Psoas muscle (tissue), 8 donors: ENCODE measurements around the gene CARD19. TPM values are rescaled to one million over a fixed set of nuclear protein-coding genes. Genes with fewer than 3 reads are reported as not detected.

ENCODE experiments used
- ATAC-seq, 4 donors: fragments of 200-7000 bp; cut with Tn5 transposase; one replicate each; pipeline ENCODE4 v1.9.1; 2020; ENCODE audit warnings: moderate library complexity in 3 of 4, mild to moderate bottlenecking in 2 of 4
- DNase-seq, 2 donors: peaks; one replicate each; pipeline ENCODE4 v3.0.0-alpha.2; 2020
- H3K27ac ChIP-seq: fragments of 200-600 bp; one replicate; pipeline ENCODE4 v1.8.0; 2022
- H3K27me3 ChIP-seq, 3 donors: fragments of 200-600 bp in 1 of 3; one replicate each; pipeline versions ENCODE4 v1.6.1 to v1.8.0; 2013 to 2022; ENCODE audit warnings: low read length in 2 of 3, mild to moderate bottlenecking in 2 of 3, moderate library complexity in 1 of 3; ENCODE audit not compliant: insufficient read depth in 3 of 3
- H3K36me3 ChIP-seq, 2 donors: fragments of 200-600 bp in 1 of 2; one replicate each; pipeline versions ENCODE4 v1.6.1 to v1.8.0; 2013 to 2022; ENCODE audit warnings: low read depth in 1 of 2, mild to moderate bottlenecking in 1 of 2, moderate library complexity in 1 of 2; ENCODE audit not compliant: insufficient read depth in 1 of 2
- H3K4me1 ChIP-seq: fragments of 200-600 bp; one replicate; pipeline ENCODE4 v1.8.0; 2022
- H3K4me3 ChIP-seq: fragments of 200-600 bp; one replicate; pipeline ENCODE4 v1.8.0; 2022; ENCODE audit warnings: mild to moderate bottlenecking
- H3K9me3 ChIP-seq: fragments of 200-600 bp; one replicate; pipeline ENCODE4 v1.8.0; 2022
- WGBS, 3 donors: extraction: QIAGEN DNeasy Blood & Tissue Kit; methylation state at CpG; one replicate each; pipeline versions ENCODE4 v1.1.6 to v1.1.7; 2013; 5-methylcytosine and 5-hydroxymethylcytosine counted together
- intact Hi-C, 2 donors: fragments of 100-400 bp; cut with DNase I; formaldehyde crosslinking; loops; one replicate each; pipeline versions ENCODE4 v1.11.0 to v1.14.2; 2022
- polyA plus RNA-seq, 3 donors: library from polyadenylated mRNA; stranded (reverse); fragments of 200-250 nt; gene quantifications; one replicate each; pipeline ENCODE4 v1.2.3, GENCODE V29; 2013
- total RNA-seq, 4 donors: library from RNA; stranded (reverse); fragmentation: NEBNext Ultra II Directional in 2 of 4; extraction: Animal tissue kit (Norgen Biotek cat#: 25700) in 2 of 4; gene quantifications; one replicate each; pipeline versions ENCODE4 v1.2.1 to v1.2.4, GENCODE V29; 2021 to 2023
- TF ChIP-seq, protein P1 (sequence below): fragments of 200-600 bp; IDR thresholded peaks from one replicate; pipeline ENCODE4 v1.8.0; 2022; ENCODE audit warnings: antibody characterized with exemption
- donor health status: healthy with polysubstance abuse.
- donor health status: DM: no; HTN: no; CAD: no; lungs with moderate emphysema.
- donor health status: Bipolar disorder and iron deficiency.
- donor health status: healthy.
- donor health status: DM: yes; HTN: yes; CAD: no.
- donor health status: DM: no; HTN: no; CAD: no.
- donor health status: DM: no; HTN: no; CAD: no.
- donor health status: DM: yes; HTN: yes; CAD: no.

CARD19 gene
- total and polyA plus RNA-seq, 7 donors = 27.9 to 86.3 (median 46.7) TPM

DNA sequence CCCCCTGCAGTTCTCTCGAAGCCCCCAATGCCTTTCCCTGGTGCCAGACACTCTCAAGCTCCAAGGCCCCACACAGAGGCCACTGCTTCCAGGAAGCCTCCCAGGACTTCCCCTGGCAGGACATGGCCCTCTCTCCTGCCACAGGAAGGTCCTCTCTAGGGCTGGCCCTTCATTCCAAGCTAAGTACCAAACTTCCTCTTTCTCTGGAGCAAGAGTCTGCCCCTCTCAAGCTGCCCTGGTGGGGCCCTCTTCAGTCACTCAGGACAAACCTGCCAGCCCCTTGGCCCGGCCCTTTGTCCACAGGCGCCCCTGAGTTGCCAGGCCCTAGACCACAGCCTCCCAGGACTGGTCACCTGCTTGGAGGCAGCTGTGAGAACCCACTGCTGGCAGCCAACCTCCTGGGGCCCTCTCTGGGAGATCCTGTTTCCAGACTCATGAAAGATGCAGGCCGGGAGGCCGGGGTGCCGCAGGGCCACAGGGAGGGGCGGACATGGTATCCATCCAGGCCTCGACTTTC is 31.4 kb downstream of the CARD19 start:
- 29 to 42% (median 36%) methylated on average over 8 of the region's 8 CpGs for WGBS, 3 donors
- no peak overlapping the region for H3K4me3 ChIP-seq
- peak in 1 of 2 donors; percentile 70 for DNase-seq

DNA sequence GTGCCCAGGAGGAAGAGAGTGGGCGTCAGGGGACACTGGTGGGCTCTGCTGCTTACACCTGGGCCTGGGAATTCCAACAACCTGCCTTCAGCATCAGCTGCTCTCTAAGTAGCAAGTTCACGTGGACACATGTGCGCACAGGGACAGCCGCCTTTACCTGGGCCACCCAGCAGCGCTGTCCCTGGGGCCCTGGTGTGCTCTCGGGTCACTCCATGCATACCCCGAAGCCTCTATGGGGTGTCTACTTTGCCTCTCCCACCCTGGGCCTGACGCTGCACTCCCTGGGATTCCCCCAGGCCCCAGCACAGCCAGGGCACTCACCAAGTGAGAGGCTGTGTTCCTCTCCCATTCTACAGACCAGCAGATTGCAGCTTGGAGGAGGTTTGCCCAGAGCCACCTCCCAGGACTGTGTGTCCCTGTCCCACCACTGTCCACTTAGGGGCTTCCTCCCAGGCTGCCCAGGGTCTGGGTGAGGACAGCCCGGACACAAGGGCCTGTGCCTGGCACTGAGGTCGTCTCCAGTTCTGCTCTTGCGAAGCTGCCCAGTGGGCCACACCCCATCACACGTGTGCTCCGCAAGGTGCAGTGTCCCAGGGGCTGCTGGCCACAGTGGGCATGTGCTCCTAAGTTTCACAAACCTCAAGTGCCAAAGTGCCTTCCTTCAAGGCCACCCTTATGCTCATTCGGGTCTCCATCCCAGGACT is 32.1 kb downstream of the CARD19 start:
- DNase-seq (peak in 1 of 2 donors; percentile 48), ATAC-seq (peak in 2 of 4 donors; percentile 9 to 29)
- Histone ChIP-seq H3K9me3 (no peaks in the 10 kb centered on the region), H3K27ac (peak overlapping the region; percentile 30), H3K4me1 (peaks cover 60% of the 10 kb centered on the region), H3K4me3 (no peak overlapping the region), H3K27me3 (no peaks in the 10 kb centered on the region), H3K36me3 (peaks cover 0 to 31% of the 10 kb centered on the region in 2 donors)
- TF ChIP-seq, protein P1, sequence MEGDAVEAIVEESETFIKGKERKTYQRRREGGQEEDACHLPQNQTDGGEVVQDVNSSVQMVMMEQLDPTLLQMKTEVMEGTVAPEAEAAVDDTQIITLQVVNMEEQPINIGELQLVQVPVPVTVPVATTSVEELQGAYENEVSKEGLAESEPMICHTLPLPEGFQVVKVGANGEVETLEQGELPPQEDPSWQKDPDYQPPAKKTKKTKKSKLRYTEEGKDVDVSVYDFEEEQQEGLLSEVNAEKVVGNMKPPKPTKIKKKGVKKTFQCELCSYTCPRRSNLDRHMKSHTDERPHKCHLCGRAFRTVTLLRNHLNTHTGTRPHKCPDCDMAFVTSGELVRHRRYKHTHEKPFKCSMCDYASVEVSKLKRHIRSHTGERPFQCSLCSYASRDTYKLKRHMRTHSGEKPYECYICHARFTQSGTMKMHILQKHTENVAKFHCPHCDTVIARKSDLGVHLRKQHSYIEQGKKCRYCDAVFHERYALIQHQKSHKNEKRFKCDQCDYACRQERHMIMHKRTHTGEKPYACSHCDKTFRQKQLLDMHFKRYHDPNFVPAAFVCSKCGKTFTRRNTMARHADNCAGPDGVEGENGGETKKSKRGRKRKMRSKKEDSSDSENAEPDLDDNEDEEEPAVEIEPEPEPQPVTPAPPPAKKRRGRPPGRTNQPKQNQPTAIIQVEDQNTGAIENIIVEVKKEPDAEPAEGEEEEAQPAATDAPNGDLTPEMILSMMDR = no peak
- intact Hi-C loops = no loop called here
- WGBS, 3 donors = 67 to 83% (median 68%) methylated on average over 14 of the region's 14 CpGs

More for the DNA sequence above, 31.4 kb downstream of the CARD19 start:
- Histone ChIP-seq H3K27ac (peak overlapping the region; percentile 30), H3K27me3 (no peaks in the 10 kb centered on the region), H3K4me1 (peaks cover 53% of the 10 kb centered on the region), H3K36me3 (peaks cover 0 to 38% of the 10 kb centered on the region in 2 donors), H3K9me3 (no peaks in the 10 kb centered on the region)
- peak; percentile 45 to 64 (median 52) for ATAC-seq
- TF ChIP-seq, protein P1 = no peak
- intact Hi-C loops = no loop called here

DNA sequence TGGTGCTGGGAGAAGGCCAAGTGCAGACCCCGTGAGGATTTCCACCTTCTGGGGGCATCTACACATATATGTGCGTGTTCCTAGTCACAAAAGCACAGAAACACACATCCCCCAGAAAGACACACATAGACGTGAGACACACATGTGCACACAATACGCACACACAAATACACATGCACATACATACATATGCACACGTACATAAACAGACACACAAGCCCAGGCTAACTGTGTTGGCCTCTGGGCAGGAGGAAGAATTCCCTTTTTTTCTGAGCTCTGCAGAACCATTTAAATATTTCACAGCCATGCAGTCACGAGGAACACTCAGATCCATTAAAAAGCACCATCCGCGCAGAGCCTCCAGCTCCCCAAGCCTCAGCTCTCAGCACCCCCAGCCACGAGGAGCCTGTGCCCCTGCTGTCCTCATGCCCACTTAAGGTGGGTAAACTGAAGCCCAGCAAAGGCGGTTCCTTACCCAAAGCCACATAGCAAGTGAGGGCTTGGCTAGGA is 32.8 kb downstream of the CARD19 start:
- Histone ChIP-seq H3K36me3 (peaks cover 0 to 25% of the 10 kb centered on the region in 2 donors), H3K9me3 (no peaks in the 10 kb centered on the region), H3K27ac (no peak overlapping the region), H3K27me3 (no peaks in the 10 kb centered on the region), H3K4me3 (no peak overlapping the region), H3K4me1 (peaks cover 59% of the 10 kb centered on the region)
- ATAC-seq (no peak), DNase-seq (no peak)
- intact Hi-C loops = no loop called here
- TF ChIP-seq, protein P1 = no peak
- WGBS, 3 donors = 86 to 93% (median 88%) methylated on average over 10 of the region's 10 CpGs

DNA sequence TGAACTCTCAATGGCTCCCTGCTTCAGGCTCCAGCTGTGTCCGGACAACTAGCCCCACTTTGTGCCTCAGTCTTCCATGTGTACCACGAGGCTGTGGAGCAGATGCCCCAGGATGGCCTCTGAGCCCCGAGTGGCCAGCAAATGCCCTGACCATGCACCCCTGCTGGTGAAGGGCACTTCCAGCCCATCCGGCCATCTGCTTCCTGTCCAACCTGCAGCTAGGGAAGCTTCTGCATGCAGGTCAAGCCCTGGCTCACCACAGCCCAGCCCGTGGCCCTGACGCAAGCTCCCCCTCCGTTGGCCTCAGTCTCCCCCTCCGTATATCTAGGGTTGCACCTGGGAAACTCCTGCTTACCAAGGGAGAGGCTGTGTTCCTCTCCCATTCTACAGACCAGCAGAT is 33.3 kb downstream of the CARD19 start:
- WGBS, 3 donors = 41 to 51% (median 48%) methylated on average over 7 to 8 of the region's 8 CpGs
- Histone ChIP-seq H3K27ac (no peak overlapping the region), H3K27me3 (no peaks in the 10 kb centered on the region), H3K36me3 (peaks cover 0 to 20% of the 10 kb centered on the region in 2 donors), H3K4me1 (peaks cover 59% of the 10 kb centered on the region), H3K9me3 (no peaks in the 10 kb centered on the region), H3K4me3 (no peak overlapping the region)
- intact Hi-C loops = no loop called here
- ATAC-seq (no peak), DNase-seq (no peak)
- TF ChIP-seq, protein P1 = no peak
